Measurements from ENCODE around the gene SEZ6L2.

Gene SEZ6L2

DNA sequence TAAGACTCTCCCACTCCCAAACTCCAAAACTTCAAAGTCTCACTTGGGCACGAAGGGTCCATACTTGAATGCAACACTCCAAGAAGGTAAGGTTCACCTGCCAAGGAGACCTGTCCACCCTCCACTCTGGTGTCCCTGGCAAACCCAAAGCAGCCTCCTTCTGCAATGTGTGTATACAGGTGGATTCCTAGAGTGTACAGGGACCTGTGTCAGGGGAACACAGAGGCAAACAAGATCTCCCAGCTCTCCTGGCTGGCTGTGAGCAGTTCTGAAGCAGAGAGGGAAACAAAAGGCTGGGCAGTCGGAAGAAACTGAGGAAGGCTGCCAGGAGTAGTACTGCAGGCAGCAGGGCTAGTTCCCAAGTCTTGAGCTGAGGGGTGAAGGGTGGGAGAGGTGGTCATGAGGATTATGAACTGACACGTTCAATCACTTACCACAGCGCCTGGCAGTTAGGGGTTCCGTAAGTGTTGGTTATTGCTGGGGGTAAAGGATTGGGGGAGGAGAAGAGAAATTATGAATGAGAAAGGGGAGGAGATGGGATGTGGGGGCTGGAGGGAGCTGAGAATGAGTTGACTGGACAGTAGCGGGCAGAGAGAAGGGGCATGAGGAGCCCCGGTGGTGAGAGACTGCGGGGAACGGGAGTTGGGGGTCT, 25.9 kb upstream of the SEZ6L2 start:
- H3K9ac ChIP-seq = peak overlapping the region; percentile 86
- H3K27ac ChIP-seq = peak overlapping the region; percentile 90
- peak overlapping the region; percentile 98 for H3K4me2 ChIP-seq
- H3K36me3 ChIP-seq = peaks cover 34% of the 10 kb centered on the region
- H3K9me3 ChIP-seq = no peaks in the 10 kb centered on the region
- H3K4me1 ChIP-seq = peaks cover 34% of the 10 kb centered on the region
- TF ChIP-seq Cebpa-rat (IDR thresholded peaks at IDR 0.05) = no peak
- H3K27me3 ChIP-seq = no peaks in the 10 kb centered on the region
- H3K4me3 ChIP-seq = peak overlapping the region; percentile 99
- H4K20me1 ChIP-seq = peaks cover 47% of the 10 kb centered on the region

GRCh38 chr16:29922986-29923501, 23.7 kb upstream of the SEZ6L2 start:
- H3K27me3 ChIP-seq = no peaks in the 10 kb centered on the region
- TF ChIP-seq Cebpa-rat (IDR thresholded peaks at IDR 0.05) = no peak
- peaks cover 30% of the 10 kb centered on the region for H3K4me1 ChIP-seq
- no peak overlapping the region for H3K4me2 ChIP-seq
- no peak overlapping the region for H3K27ac ChIP-seq
- H3K4me3 ChIP-seq = no peak overlapping the region
- H3K36me3 ChIP-seq = peaks cover 56% of the 10 kb centered on the region
- H3K9me3 ChIP-seq = no peaks in the 10 kb centered on the region
- no peak overlapping the region for H3K9ac ChIP-seq
- peaks cover 51% of the 10 kb centered on the region for H4K20me1 ChIP-seq

DNA sequence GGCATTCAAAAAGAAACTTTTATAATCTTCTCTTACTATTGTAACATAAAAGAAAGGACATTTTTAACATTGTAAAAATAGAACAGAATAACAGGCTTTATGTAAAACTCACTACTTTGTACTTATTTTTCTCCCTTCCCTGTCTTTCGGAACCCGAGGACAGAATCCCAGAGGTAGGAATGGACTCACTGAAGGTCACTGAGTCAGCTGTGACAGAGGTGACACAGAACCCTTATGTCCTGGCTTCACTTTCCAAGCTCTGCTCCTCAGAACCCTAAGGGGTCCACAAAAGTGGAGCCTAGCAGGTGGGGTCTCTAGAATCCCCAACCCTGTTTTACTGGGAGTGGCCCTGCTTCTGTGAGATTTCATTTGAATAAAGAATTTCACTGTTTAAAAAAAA, 23.0 kb upstream of the SEZ6L2 start:
- H3K27me3 ChIP-seq = no peaks in the 10 kb centered on the region
- H3K4me3 ChIP-seq = no peak overlapping the region
- peaks cover 51% of the 10 kb centered on the region for H4K20me1 ChIP-seq
- peaks cover 23% of the 10 kb centered on the region for H3K4me1 ChIP-seq
- H3K9me3 ChIP-seq = no peaks in the 10 kb centered on the region
- TF ChIP-seq Cebpa-rat (IDR thresholded peaks at IDR 0.05) = no peak
- no peak overlapping the region for H3K4me2 ChIP-seq
- no peak overlapping the region for H3K9ac ChIP-seq
- no peak overlapping the region for H3K27ac ChIP-seq
- H3K36me3 ChIP-seq = peaks cover 61% of the 10 kb centered on the region

GRCh38 chr16:29921034-29921385, 21.7 kb upstream of the SEZ6L2 start:
- peaks cover 13% of the 10 kb centered on the region for H3K4me1 ChIP-seq
- H3K36me3 ChIP-seq = peaks cover 74% of the 10 kb centered on the region
- no peak overlapping the region for H3K4me2 ChIP-seq
- H3K9me3 ChIP-seq = no peaks in the 10 kb centered on the region
- H3K4me3 ChIP-seq = no peak overlapping the region
- no peak overlapping the region for H3K27ac ChIP-seq
- H3K27me3 ChIP-seq = no peaks in the 10 kb centered on the region
- TF ChIP-seq Cebpa-rat (IDR thresholded peaks at IDR 0.05) = no peak
- H3K9ac ChIP-seq = no peak overlapping the region
- peaks cover 51% of the 10 kb centered on the region for H4K20me1 ChIP-seq

GRCh38 chr16:29920288-29921033, 21.1 kb upstream of the SEZ6L2 start:
- Histone ChIP-seq H4K20me1 (peaks cover 51% of the 10 kb centered on the region), H3K4me2 (no peak overlapping the region), H3K9ac (no peak overlapping the region), H3K27me3 (no peaks in the 10 kb centered on the region), H3K4me1 (peaks cover 13% of the 10 kb centered on the region), H3K36me3 (peaks cover 79% of the 10 kb centered on the region), H3K27ac (no peak overlapping the region), H3K9me3 (no peaks in the 10 kb centered on the region), H3K4me3 (no peak overlapping the region)
- TF ChIP-seq Cebpa-rat (IDR thresholded peaks at IDR 0.05) = no peak

- Histone ChIP-seq H3K9me3 (no peaks in the 10 kb centered on the region), H3K27ac (no peak overlapping the region), H3K9ac (no peak overlapping the region), H3K27me3 (no peaks in the 10 kb centered on the region), H3K4me1 (no peaks in the 10 kb centered on the region), H3K4me3 (no peak overlapping the region), H3K36me3 (peaks cover 88% of the 10 kb centered on the region), H4K20me1 (peaks cover 28% of the 10 kb centered on the region), H3K4me2 (no peak overlapping the region)
- TF ChIP-seq Cebpa-rat (IDR thresholded peaks at IDR 0.05) = no peak
Measured at GRCh38 chr16:29916979-29917378, 17.6 kb upstream of the SEZ6L2 start.

DNA sequence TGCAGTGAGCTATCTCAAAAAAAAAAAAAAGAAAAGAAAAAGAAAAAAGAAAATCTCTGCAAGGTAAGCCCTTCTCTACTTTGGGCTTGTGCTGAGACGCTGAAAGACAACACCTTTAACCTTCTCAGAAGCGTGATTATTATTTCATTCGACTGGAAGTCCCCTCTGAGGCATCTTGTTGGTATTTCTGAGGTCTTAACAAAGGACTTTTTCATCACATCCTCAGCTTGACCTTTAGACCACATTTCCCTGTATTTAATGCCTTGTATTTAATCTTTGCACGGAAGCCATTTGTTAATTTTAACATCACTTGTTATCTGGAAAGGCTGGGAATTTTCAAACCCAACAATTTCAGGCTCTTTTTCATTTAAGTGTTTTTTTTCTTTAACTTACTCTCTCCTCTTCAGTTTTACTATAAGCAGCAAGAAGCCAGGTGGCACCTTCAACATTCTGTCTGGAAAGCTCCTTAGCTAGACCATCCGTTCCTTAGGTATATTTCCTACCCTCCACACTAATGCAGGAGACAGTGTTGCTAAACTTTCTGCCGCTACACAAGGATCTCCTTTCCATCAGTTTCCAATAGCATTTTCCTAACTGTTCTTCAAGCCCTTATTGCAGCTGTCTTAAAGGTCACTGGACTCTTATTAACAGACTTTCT, 16.4 kb upstream of the SEZ6L2 start:
- no peaks in the 10 kb centered on the region for H3K9me3 ChIP-seq
- H4K20me1 ChIP-seq = peaks cover 16% of the 10 kb centered on the region
- no peak overlapping the region for H3K4me3 ChIP-seq
- peaks cover 88% of the 10 kb centered on the region for H3K36me3 ChIP-seq
- no peak overlapping the region for H3K9ac ChIP-seq
- no peaks in the 10 kb centered on the region for H3K27me3 ChIP-seq
- no peak overlapping the region for H3K4me2 ChIP-seq
- TF ChIP-seq Cebpa-rat (IDR thresholded peaks at IDR 0.05) = no peak
- no peak overlapping the region for H3K27ac ChIP-seq
- no peaks in the 10 kb centered on the region for H3K4me1 ChIP-seq

GRCh38 chr16:29913514-29913913, 14.2 kb upstream of the SEZ6L2 start:
- Histone ChIP-seq H4K20me1 (peaks cover 6% of the 10 kb centered on the region; the same call in 1 of the 2 replicates), H3K36me3 (peaks cover 67% of the 10 kb centered on the region), H3K9me3 (no peaks in the 10 kb centered on the region), H3K4me3 (no peak overlapping the region), H3K4me1 (peaks cover 10% of the 10 kb centered on the region), H3K9ac (no peak overlapping the region), H3K27ac (no peak overlapping the region), H3K27me3 (no peaks in the 10 kb centered on the region), H3K4me2 (no peak overlapping the region)
- TF ChIP-seq Cebpa-rat (IDR thresholded peaks at IDR 0.05) = no peak

DNA sequence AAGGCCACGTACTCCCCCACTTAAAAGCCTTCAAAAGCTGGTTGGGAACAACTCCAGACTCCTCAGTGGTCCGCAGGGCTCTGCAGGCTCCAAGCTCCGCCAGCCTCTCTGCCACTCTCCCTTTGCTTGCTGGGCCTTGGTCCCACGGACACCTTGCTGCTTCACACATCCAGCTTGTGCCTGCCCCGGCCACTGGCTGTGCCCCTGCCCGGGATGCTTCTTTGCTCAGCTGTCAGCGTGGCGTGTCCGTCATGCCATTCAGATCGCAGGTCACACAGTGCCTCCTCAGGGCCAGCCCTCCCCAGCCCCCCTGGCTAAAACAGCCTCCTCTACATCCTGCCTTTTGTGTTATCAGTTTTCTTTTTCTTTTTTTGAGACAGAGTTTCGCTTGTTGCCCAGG, 12.7 kb upstream of the SEZ6L2 start:
- TF ChIP-seq Cebpa-rat (IDR thresholded peaks at IDR 0.05) = no peak
- Histone ChIP-seq H3K27me3 (no peaks in the 10 kb centered on the region), H3K36me3 (peaks cover 55% of the 10 kb centered on the region), H3K4me1 (peaks cover 10% of the 10 kb centered on the region), H4K20me1 (peaks cover 6% of the 10 kb centered on the region; the same call in 1 of the 2 replicates), H3K9ac (no peak overlapping the region), H3K4me3 (no peak overlapping the region), H3K27ac (no peak overlapping the region), H3K4me2 (no peak overlapping the region), H3K9me3 (no peaks in the 10 kb centered on the region)

DNA sequence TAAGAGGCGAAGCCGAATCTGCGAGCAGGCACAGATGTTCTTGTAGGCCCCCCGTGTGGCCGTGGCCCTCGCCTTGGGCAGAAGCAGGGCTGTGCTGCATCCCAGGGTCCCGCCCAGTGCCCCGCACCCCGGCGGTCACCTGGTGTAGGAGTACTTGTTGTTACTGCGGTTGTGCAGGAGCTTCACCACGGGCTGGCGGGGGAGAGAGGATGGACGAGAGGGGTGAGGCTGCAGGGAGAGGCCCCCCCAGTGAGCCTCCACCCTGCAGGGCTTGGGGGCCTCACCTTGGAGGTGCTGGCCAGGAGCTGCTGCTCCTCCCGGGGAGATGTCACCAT, 12.3 kb upstream of the SEZ6L2 start:
- TF ChIP-seq Cebpa-rat (IDR thresholded peaks at IDR 0.05) = no peak
- H3K27me3 ChIP-seq = no peaks in the 10 kb centered on the region
- H3K27ac ChIP-seq = no peak overlapping the region
- peaks cover 52% of the 10 kb centered on the region for H3K36me3 ChIP-seq
- no peak overlapping the region for H3K9ac ChIP-seq
- no peaks in the 10 kb centered on the region for H3K9me3 ChIP-seq
- H3K4me2 ChIP-seq = no peak overlapping the region
- no peak overlapping the region for H3K4me3 ChIP-seq
- peaks cover 6% of the 10 kb centered on the region; the same call in 1 of the 2 replicates for H4K20me1 ChIP-seq
- peaks cover 10% of the 10 kb centered on the region for H3K4me1 ChIP-seq

Measured in BLaER1 (cell line).